HepG2 (cell line): ENCODE measurements around the gene NPB. TPM values are rescaled to one million over a fixed set of nuclear protein-coding genes. Genes with fewer than 3 reads are reported as not detected.

ENCODE experiments used
- AKAP8 ChIP-seq: sonication (generic); formaldehyde crosslinking; IDR thresholded peaks from 2 replicates; pipeline ENCODE4 v1.5.1; 2020; ENCODE audit warnings: mild to moderate bottlenecking, missing genetic modification reagents
- ARID5B ChIP-seq: IDR thresholded peaks from 2 replicates; pipeline ENCODE4 v1.4.0; 2020; ENCODE audit warnings: mild to moderate bottlenecking, missing genetic modification reagents
- CREB3 ChIP-seq: sonication (generic); formaldehyde crosslinking; IDR thresholded peaks from 2 replicates; pipeline ENCODE4 v1.5.0; 2020; ENCODE audit warnings: missing genetic modification reagents
- ETV6 ChIP-seq: sonication (generic); formaldehyde crosslinking; conservative IDR thresholded peaks from 2 replicates; pipeline ENCODE4 v1.4.0; 2020; ENCODE audit warnings: missing genetic modification reagents
- FOXO4 ChIP-seq: sonication (generic); formaldehyde crosslinking; conservative IDR thresholded peaks from 2 replicates; pipeline ENCODE4 v1.8.1; 2023; ENCODE audit warnings: missing genetic modification reagents
- HMGA1 ChIP-seq: sonication (generic); formaldehyde crosslinking; conservative IDR thresholded peaks from 2 replicates; pipeline ENCODE4 v1.4.0; 2020; ENCODE audit warnings: missing genetic modification reagents
- KLF11 ChIP-seq: IDR thresholded peaks from 2 replicates; pipeline ENCODE4 v1.6.1; 2016; ENCODE audit warnings: missing compliant biosample characterization
- PAXIP1 ChIP-seq: sonication (generic); formaldehyde crosslinking; conservative IDR thresholded peaks from 2 replicates; pipeline ENCODE4 v1.4.0; 2020; ENCODE audit warnings: mild to moderate bottlenecking, missing genetic modification reagents, moderate library complexity
- SP4 ChIP-seq: sonication (generic); formaldehyde crosslinking; IDR thresholded peaks from 2 replicates; pipeline ENCODE4 v1.8.1; 2023; ENCODE audit warnings: mild to moderate bottlenecking, missing genetic modification reagents
- ZBTB33 ChIP-seq: sonication (generic); formaldehyde crosslinking; IDR thresholded peaks from 2 replicates; pipeline ENCODE4 v1.4.0; 2020; ENCODE audit warnings: missing genetic modification reagents
- ZFP1 ChIP-seq: IDR thresholded peaks from 2 replicates; pipeline ENCODE4 v1.6.1; 2016
- ZNF143 ChIP-seq: sonication (generic); formaldehyde crosslinking; IDR thresholded peaks from 2 replicates; pipeline ENCODE4 v1.4.0; 2020; ENCODE audit warnings: missing genetic modification reagents
- ZNF18 ChIP-seq: sonication (generic); formaldehyde crosslinking; IDR thresholded peaks from 2 replicates; pipeline ENCODE4 v1.8.0; 2022; ENCODE audit warnings: mild to moderate bottlenecking, missing genetic modification reagents; ENCODE audit not compliant: insufficient replicate concordance
- ZNF605 ChIP-seq: sonication (generic); formaldehyde crosslinking; IDR thresholded peaks from 2 replicates; pipeline ENCODE4 v1.8.0; 2022; ENCODE audit warnings: mild to moderate bottlenecking, missing genetic modification reagents
- ZNF737 ChIP-seq: sonication (generic); formaldehyde crosslinking; IDR thresholded peaks from 2 replicates; pipeline ENCODE4 v1.5.0; 2020; ENCODE audit warnings: missing genetic modification reagents, mild to moderate bottlenecking, borderline replicate concordance
- polyA plus RNA-seq, 8 experiments: library from polyadenylated mRNA; depleted of rRNA in 3 of 8; stranded (reverse) in 7 of 8; unstranded in 1 of 8; fragments of >200 nt; fragmentation: Illumina TruSeq in 4 of 8; extraction: Trizol in 4 of 8; gene quantifications; 2 replicates each; pipeline versions ENCODE4 v1.2.1 to v1.2.3, GENCODE V29; 2011 to 2016; ENCODE audit warnings: low read depth in 4 of 8, missing spikeins in 1 of 8, mixed read lengths in 1 of 8; ENCODE audit not compliant: insufficient read depth in 1 of 8
- total RNA-seq, 5 experiments: library from RNA; depleted of rRNA; stranded (reverse); fragments of >200 nt; fragmentation: Illumina TruSeq; extraction: Trizol; gene quantifications; 2 replicates each; pipeline ENCODE4 v1.2.3, GENCODE V29; 2016; ENCODE audit warnings: low read depth in 1 of 5

Gene NPB
- total and polyA plus RNA-seq, 2 of the 13 experiments (the other 11 are each of a cell fraction or from before 2014, with no cell fraction given): 0.11 to 0.93 TPM

- peak; percentile 99 for TF ChIP-seq AKAP8 (CRISPR knock-in tag)
- TF ChIP-seq ZNF143 (CRISPR knock-in tag): 0 out of 2 replicates have a peak, but pooled peaks have one; percentile 0
- peak; percentile 22; the same call in 1 of the 2 replicates for TF ChIP-seq SP4 (CRISPR knock-in tag)
- peak; percentile 78; the same call in 1 of the 2 replicates for TF ChIP-seq ZNF605
- TF ChIP-seq ARID5B (CRISPR knock-in tag): no peak
- TF ChIP-seq ZNF18: no peak
- TF ChIP-seq PAXIP1 (CRISPR knock-in tag): no peak; the same call in 1 of the 2 replicates
- TF ChIP-seq KLF11 (CRISPR knock-in tag): no peak
- no peak for TF ChIP-seq ZNF737 (CRISPR knock-in tag)
- no peak for TF ChIP-seq ZFP1 (CRISPR knock-in tag)
- TF ChIP-seq ZBTB33 (CRISPR knock-in tag): peak; percentile 90
- no peak for TF ChIP-seq HMGA1 (CRISPR knock-in tag)
- no peak for TF ChIP-seq FOXO4 (CRISPR knock-in tag)
- TF ChIP-seq CREB3 (CRISPR knock-in tag): no peak
- TF ChIP-seq ETV6 (CRISPR knock-in tag): no peak
Measured at GRCh38 chr17:81867170-81867990, 34.7 kb upstream of the NPB start (continued).
